BJ (cell line): Measurements from ENCODE around the gene DNAJA1. TPM values are rescaled to one million over a fixed set of nuclear protein-coding genes. Genes with fewer than 3 reads are reported as not detected.

Source experiments
- CTCF ChIA-PET: fragments of 350-600 bp; formaldehyde crosslinking; extraction: SDS; loops from one replicate; lab custom pipeline; 2021; ENCODE audit warnings: antibody characterized with exemption, inconsistent platforms; lab: Yijun Ruan, JAX
- POLR2A ChIA-PET: fragments of 300-600 bp; sonication (Branson Sonifier 250); formaldehyde crosslinking; extraction: SDS; loops from one replicate; lab custom pipeline; 2021; ENCODE audit warnings: antibody characterized with exemption; lab: Charles Lee
- DNase-seq: peaks from one replicate; pipeline ENCODE4 v3.0.0-alpha.2; 2011; ENCODE audit warnings: low read depth
- H3K27me3 ChIP-seq: 2 replicates; pipeline ENCODE4 v1.6.0; 2011; ENCODE audit warnings: low read length; ENCODE audit not compliant: control insufficient read depth, insufficient read depth
- H3K36me3 ChIP-seq: 2 replicates; pipeline ENCODE4 v1.5.1; 2011; ENCODE audit warnings: low read length; ENCODE audit not compliant: control insufficient read depth, insufficient read depth
- H3K4me3 ChIP-seq: 2 replicates; pipeline ENCODE4 v1.5.1; 2011; ENCODE audit warnings: low read depth, mild to moderate bottlenecking, control low read depth, low read length
- polyA plus RNA-seq: library from polyadenylated mRNA; depleted of rRNA; stranded (reverse); fragments of >200 nt; gene quantifications from 2 replicates; pipeline ENCODE4 v1.2.3, GENCODE V29; 2011
- TF ChIP-seq, protein P1 (sequence below): IDR thresholded peaks from 2 replicates; pipeline ENCODE4 v1.5.1; 2011; ENCODE audit warnings: low read depth, mild to moderate bottlenecking, control low read depth, inconsistent platforms, low read length, moderate library complexity; ENCODE audit not compliant: insufficient read depth

Gene DNAJA1
- polyA plus RNA-seq, 1 experiment: 49.7 TPM

DNA sequence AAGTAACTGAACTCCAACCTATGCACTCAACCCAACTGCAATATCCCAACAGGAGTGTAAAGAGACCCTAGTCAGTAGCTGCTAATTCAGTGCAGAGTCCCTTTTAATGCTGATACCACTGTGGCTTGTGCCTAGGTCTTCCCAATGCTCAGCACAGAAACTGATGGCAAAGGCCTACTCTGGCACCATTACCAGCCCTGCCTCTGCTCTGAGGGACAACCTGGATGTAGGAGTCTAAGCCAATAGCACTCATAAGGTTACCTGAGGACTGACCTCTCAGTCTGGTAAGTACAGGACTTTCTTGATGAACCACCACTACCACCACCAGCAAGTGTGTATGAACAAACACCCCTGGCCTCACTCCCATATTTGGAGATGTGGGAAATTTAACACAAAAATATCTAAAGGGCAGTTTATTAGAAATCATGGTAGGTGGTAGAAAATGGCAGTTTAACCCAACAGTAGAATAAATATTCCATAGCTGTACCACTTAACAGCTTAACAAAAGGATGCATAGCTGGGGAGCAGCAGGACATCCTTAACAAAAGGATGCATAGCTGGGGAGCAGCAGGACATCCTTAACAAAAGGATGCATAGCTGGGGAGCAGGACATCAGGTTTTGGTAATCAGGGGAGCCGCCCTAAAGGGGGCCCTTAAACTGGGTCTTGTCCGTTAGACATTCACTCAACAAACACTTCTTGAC lies 11.0 kb upstream of the DNAJA1 start:
- TF ChIP-seq, protein P1, sequence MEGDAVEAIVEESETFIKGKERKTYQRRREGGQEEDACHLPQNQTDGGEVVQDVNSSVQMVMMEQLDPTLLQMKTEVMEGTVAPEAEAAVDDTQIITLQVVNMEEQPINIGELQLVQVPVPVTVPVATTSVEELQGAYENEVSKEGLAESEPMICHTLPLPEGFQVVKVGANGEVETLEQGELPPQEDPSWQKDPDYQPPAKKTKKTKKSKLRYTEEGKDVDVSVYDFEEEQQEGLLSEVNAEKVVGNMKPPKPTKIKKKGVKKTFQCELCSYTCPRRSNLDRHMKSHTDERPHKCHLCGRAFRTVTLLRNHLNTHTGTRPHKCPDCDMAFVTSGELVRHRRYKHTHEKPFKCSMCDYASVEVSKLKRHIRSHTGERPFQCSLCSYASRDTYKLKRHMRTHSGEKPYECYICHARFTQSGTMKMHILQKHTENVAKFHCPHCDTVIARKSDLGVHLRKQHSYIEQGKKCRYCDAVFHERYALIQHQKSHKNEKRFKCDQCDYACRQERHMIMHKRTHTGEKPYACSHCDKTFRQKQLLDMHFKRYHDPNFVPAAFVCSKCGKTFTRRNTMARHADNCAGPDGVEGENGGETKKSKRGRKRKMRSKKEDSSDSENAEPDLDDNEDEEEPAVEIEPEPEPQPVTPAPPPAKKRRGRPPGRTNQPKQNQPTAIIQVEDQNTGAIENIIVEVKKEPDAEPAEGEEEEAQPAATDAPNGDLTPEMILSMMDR: no peak
- ChIA-PET POLR2A (no interaction called here), CTCF (no interaction called here)
- no peaks in the 10 kb centered on the region for H3K27me3 ChIP-seq
- H3K4me3 ChIP-seq: no peak overlapping the region
- DNase-seq: no peak
- no peaks in the 10 kb centered on the region for H3K36me3 ChIP-seq

DNA sequence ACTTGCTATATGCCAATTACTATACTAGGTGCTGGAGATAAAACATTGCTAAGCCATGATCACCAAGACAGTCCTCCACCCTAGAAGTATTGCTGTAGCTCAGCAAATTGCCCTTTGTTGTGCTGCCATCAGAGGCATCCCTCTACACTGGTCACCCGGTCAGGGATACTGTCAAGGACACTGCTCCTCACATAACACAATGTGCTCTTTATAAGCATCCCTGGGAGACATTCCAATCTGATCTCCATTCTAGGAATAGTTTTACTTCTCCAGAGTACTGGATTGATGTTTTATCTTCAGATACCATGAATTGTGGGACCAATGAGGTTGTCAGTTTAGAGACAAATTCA lies 10.4 kb upstream of the DNAJA1 start:
- DNase-seq: no peak
- no peaks in the 10 kb centered on the region for H3K36me3 ChIP-seq
- POLR2A ChIA-PET: no interaction called here
- no peak overlapping the region for H3K4me3 ChIP-seq
- H3K27me3 ChIP-seq: no peaks in the 10 kb centered on the region
- CTCF ChIA-PET: no interaction called here
- TF ChIP-seq, protein P1: no peak

GRCh38 chr9:33017283-33018041 lies 7.6 kb upstream of the DNAJA1 start:
- ChIA-PET CTCF (interaction anchor here (0.7 kb wide), 1 partner anchor 563 kb away, joined by 3 read pairs; no protein-coding TSS in a partner anchor), POLR2A (no interaction called here)

DNA sequence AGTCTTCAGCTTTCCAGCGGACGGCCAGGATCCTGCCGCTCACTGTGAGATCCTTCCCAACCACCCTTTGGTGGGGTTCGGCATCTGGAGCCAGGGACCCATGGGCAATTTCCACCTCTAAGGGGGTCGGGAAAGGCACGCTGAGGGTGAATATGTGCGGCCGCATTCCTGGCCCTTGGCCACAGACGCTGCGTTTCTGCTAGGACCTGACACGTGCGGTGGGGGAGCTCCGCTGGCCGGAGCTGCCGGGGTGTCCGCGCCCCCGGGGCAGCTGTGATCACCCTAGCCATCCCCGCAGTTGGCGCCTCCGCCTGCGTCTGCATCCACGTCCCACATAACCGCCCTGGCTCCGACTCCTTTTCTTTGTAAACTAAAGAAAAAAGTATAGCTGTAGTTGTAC lies 5.3 kb upstream of the DNAJA1 start:
- Histone ChIP-seq H3K4me3 (no peak overlapping the region), H3K27me3 (no peaks in the 10 kb centered on the region), H3K36me3 (no peaks in the 10 kb centered on the region; the same call in 1 of the 2 replicates)
- ChIA-PET POLR2A (no interaction called here), CTCF (no interaction called here)
- no peak for DNase-seq
- TF ChIP-seq, protein P1: no peak

More at GRCh38 chr9:33017283-33018041, 7.6 kb upstream of the DNAJA1 start:
- no peak overlapping the region for H3K4me3 ChIP-seq
- no peak for DNase-seq
- no peaks in the 10 kb centered on the region; the same call in 1 of the 2 replicates for H3K36me3 ChIP-seq
- TF ChIP-seq, protein P1: no peak
- H3K27me3 ChIP-seq: no peaks in the 10 kb centered on the region

- peaks cover 1% of the 10 kb centered on the region for H3K36me3 ChIP-seq
- ChIA-PET CTCF (no interaction called here), POLR2A (no interaction called here)
- H3K27me3 ChIP-seq: no peaks in the 10 kb centered on the region
- TF ChIP-seq, protein P1: no peak
- DNase-seq: no peak
- H3K4me3 ChIP-seq: no peak overlapping the region
Observed at GRCh38 chr9:33022303-33022702, 2.8 kb upstream of the DNAJA1 start.
